Measurements from ENCODE around the gene ERICH6B.
"Not testable (repeated sequence)": the region's sequence is repeated elsewhere in the genome, so short reads cannot be mapped to it uniquely, and the experiment has no call there.

The ERICH6B gene

GRCh38 chr13:45615501-45616101 lies at the start of gene ERICH6B:
ERICH6B (minus strand) TSS chr13:45615739; CDS start chr13:45597005, 18,734 bp downstream.
- peak; percentile 58 for DNase-seq

- not testable (repeated sequence) for DNase-seq
Observed at GRCh38 chr13:45662903-45663302, 47.4 kb upstream of the ERICH6B start.

GRCh38 chr13:45662162-45662561 lies 46.6 kb upstream of the ERICH6B start:
- DNase-seq = no peak

DNA sequence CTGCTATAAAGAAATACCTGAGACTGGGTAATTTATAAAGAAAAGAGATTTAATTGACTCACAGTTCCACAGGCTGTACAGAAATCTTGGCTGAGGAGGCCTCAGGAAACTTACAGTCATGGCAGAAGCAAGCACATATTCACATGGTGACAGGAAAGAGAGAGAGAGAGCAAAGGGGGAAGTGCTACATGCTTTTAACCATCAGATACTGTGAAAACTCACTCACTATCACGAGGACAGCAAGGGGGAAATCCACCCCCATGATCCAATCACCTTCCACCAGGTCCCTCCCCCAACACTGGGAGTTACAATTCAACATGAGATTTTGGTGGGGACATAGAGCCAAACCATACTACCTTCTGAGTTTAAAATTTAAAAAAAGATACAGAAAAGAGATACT lies 44.9 kb upstream of the ERICH6B start:
- not testable (repeated sequence) for DNase-seq

DNA sequence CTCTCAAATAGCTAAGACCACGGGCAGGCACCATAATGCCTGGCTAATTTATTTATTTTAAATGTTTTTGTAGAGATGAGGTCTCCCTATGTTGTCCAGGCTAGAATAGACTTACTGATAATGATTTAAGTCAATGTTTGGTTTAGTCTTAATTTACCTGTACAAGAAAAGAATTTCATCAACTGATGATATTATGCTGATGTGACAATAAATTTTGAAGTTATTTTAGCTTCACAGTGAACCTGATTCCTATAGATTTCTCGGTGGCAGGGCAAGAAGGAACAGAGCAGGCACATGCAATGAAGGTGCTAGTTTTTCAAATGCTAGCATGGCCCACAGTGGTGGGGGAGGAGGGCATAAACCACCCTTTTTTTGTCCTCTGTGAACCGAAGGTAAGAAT lies 44.0 kb upstream of the ERICH6B start:
- no peak for DNase-seq

DNA sequence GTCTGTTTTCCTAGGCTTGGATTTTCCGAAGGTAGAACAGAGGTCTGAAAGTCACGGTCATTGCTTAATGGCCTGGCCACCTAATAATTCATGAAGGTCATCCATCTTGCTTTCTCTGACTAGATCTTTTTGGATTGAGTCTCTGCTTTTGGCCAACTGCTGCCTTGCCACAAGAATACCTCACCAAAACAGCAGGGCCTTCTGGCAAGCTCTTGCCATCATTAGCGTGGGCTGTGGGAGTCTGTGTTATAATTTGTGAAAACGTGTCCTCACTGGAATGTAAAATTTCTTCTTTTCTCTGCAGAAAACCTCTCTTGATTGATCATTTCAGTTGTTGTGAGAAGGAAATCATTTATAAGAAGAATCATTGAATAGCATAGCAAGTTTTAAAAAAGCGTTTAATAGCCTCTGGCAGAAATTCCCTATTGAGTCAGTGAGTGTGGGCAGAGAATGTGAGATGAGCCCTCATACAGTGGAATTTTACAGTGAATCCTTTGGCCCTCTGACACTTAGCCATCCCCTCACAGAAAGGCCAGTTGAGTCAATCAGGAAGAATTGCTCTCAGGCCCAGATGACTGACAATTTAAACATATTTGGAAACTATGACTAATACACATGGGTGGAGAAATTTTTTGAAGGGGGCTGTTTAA lies 43.2 kb upstream of the ERICH6B start:
- DNase-seq = no peak

DNA sequence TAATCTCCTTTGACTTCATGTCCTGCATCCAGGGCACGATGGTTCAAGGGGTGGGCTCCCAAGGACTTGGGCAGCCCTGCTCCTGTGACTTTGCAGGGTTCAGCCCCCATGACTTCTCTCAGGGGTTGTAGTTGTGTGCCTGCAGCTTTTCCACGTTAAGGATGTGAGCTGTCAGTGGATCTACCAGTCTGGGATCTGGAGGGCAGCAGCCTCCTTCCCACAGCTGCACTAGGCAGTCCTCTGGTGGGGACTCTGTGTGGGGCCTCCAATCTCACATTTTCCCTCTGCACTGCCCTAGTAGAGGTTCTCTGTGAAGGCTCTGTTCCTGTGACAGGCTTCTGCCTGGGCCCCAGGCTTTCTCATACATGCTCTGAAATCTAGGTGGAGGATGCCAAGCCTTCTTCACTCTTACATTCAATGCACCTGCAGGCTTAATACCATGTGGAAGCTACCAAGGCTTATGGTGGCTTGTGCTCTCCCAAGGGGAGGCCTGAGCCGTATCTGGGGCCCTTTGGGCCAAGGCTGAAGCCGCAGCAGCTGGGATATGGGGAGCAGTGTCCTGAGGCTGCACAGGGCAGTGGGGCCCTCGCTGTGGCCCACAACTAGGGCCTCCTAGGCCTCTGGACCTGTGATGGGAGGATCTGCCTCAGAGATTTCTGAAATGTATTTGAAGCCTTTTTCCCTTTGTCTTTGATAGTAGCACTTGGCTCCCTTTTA lies 39.3 kb upstream of the ERICH6B start:
- DNase-seq = no peak

DNA sequence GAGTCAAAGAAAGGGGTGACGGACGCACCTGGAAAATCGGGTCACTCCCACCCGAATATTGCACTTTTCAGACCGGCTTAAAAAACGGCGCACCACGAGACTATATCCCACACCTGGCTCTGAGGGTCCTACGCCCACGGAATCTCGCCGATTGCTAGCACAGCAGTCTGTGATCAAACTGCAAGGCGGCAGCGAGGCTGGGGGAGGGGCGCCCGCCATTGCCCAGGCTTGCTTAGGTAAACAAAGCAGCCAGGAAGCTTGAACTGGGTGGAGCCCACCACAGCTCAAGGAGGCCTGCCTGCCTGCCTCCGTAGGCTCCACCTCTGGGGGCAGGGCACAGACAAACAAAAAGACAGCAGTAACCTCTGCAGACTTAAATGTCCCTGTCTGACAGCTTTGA lies 29.7 kb upstream of the ERICH6B start:
- DNase-seq = not testable (repeated sequence)

DNA sequence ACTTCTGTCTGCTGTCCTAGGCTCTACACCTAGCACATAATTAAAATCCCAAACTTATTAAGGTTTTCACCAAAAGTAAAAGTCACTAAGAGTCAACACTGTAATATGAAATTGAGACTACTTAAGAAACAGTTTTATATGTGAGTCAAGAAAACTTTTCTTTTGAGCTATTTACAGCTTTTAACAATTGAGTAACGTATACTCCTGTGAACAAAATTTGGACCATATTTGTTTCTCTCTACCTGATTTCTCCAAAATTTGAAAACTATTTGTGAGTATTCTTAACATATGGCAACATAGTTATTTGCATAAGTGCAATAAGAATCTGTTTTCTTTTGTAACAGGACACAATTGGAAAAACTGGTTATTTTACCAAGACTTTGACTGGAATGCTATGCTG lies 26.6 kb upstream of the ERICH6B start:
- DNase-seq = not testable (repeated sequence)

DNA sequence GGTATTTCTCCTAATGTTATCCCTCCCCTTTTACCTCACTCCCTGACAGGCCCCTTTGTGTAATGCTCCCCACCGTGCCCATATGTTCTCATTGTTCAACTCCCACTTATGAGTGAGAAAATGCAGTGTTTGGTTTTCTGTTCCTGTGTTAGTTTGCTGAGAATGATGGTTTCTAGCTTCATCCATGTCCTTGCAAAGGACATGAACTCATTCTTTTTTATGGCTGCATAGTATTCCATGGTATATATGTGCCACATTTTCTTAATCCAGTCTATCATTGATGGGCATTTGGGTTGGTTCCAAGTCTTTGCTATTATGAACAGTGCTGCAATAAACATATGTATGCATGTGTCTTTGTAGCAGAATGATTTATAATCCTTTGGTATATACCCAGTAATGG lies 19.8 kb upstream of the ERICH6B start:
- DNase-seq = not testable (repeated sequence)

DNA sequence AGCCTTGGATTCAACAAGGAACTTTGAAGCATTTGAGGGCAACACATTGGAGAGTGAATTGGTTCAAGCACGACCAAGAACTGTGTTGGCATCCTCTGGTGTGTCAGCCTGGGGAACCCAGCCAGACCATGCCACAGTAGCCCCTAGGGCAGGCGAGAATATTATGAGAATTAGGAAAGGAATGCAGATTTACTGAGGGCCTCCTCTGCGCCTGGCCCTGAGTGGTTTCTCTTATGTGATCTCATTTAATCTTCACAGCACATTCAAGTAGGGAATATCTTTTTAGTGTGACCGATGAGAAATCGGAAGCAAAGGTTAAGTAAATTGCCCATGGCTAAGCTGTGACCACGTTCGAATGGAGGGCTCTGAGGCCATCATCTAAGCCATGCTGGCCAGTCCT lies 15.3 kb upstream of the ERICH6B start:
- DNase-seq = no peak

- no peak for DNase-seq
Observed at GRCh38 chr13:45629940-45630339, 14.4 kb upstream of the ERICH6B start.

- no peak for DNase-seq
Observed at GRCh38 chr13:45628094-45628493, 12.6 kb upstream of the ERICH6B start.

GRCh38 chr13:45627656-45628055 lies 12.1 kb upstream of the ERICH6B start:
- DNase-seq = no peak

DNA sequence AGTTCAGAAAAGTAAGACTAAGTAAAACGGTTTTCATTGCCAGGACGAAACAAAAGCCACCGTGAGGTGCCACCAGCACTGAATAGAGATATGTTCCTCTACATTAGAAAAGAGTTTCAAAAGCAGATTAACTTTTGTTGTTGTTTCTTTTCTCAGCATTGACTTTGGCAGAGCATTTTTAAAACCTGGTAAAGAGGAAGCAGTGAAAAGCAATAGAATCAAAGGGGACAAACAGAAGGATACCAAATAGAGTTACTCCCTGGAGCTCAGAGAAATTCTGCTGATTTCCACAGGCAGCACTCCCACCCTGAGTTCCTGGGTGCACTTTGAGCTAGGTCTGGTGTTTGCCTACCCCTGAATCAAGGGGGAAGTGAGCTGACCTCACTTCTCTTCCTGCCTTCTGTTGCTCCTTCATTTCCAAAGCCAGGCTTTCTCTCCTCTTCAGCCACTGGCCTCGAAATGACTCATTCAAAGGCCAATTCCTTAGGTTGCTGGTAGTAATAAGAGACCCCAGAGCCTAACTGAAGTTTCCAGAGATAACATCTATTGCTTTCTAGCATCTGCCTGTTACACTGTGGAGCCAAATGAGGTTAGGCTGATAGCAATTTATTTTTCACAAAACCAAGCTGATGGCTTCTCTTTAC lies 11.3 kb upstream of the ERICH6B start:
- DNase-seq = no peak

DNA sequence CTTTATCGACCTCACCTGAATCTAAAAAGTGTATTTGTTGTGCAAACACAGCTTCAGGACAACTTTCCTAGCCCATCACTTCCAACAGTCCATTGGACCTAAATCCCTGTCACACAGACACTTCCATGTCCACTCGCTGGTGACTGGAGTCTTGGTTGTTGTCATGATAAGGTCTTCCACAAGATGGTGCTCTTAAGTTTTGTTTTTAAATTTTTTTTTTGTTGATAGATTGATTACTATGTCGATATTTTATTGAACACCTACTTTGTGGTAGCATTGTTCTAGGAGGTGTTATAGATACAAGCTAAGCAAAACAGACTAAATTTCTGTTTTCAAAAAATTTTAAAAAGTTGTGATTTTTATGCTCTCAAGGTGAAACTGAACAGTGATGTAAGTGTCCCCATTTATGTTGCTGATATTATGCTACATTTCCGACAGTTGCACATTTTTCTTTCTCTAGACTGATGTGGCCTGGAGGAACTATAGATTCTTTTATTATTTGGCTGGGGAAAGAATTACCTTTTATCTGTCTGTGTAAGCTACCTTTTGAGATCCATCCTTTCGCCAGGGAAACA lies 8.1 kb upstream of the ERICH6B start:
- no peak for DNase-seq

DNA sequence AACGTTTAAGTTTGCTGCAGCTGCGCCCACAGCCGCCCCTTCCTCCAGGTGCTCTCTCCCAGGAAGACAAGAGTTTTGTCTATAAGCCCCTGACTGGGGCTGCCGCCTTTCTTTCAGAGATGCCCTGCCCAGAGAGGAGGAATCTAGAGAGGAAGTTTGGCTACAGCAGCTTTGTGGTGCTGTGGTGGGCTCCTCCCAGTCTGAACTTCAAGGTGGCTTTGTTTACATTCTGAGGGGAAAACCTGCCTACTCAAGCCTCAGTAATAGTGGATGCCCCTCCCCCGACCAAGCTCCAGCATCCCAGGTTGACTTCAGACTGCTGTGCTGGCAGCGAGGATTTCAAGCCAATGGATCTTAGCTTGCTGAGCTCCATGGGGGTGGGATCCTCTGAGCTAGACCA lies 6.4 kb upstream of the ERICH6B start:
- DNase-seq = no peak

GRCh38 chr13:45607931-45608330 lies 7.6 kb downstream of the ERICH6B start:
- DNase-seq = no peak

GRCh38 chr13:45604892-45605291 lies 10.6 kb downstream of the ERICH6B start:
- no peak for DNase-seq

DNA sequence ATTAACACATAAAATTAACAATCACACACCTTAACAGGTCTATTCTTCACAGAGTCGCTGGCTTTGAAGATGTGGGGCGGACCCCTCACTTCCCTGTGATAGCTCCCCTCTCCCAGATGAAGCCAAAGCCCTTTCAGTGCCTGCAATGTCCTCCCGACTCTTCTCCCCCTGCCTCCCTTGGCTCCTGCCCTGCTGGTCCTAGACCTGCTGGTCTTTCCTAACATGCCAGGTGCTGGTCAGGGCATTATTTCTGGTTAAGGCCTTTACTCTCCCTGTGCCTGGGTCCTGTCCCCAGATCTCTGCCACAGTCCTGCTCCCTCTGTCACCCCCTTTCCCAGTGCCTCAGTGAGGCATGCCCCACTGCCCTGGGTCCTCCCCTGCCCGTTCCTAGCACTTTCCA lies 12.2 kb downstream of the ERICH6B start:
- DNase-seq = no peak

DNA sequence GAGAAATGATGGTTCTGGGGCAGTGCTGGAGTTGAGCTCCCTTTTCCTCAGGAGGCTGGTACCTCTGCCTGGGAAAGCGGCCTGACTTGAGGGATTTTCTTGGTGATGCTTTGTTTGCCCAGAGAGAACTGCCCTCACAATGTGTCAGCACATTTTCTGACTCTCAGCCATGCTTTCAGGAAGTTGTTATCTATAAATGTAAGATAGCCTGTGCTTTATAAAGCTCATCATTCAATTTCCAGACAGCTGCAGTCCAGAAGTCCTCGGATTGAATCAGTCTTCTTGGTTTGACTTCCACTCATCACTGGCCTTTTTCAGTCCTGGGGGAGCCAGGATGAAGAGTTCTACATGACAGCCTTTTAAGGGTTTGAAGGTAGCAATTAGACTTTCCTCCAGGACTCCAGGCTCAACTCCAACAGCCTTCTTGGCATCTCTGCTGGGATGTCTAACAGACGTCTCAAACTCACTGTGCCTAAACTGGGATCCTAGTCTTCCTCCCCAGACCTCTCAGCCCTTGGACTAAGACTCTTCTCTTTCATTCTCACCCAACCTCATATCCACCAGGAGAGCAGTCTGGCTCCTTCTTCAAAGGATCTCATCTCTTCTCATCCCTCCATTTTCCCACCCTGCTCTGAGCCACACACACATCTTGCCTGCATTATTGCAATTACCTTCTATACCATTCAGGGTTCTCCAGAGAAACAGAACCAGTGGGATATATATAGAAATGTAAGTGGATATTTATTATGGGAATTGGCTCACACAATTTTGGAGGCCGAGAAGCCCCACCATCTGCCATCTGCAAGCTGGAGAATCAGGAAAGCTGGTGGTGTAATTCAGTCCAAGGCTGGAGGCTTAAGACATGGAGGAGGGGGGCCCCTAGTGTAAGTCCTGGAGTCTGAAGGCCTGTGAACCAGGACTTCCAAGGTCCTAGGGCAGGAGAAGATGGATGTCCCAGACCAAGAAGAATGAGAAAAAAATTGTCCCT lies 13.1 kb downstream of the ERICH6B start:
- DNase-seq = no peak

GRCh38 chr13:45601680-45602079 lies 13.9 kb downstream of the ERICH6B start:
- no peak for DNase-seq

Measured in left hindlimb (tissue), 1 donor.